ENCODE measurements around the gene C3orf70. TPM values are rescaled to one million over a fixed set of nuclear protein-coding genes. Genes with fewer than 3 reads are reported as not detected.

Gene C3orf70
- total and polyA plus RNA-seq, 10 donors = 0.41 to 9.9 (median 5.7) TPM

DNA sequence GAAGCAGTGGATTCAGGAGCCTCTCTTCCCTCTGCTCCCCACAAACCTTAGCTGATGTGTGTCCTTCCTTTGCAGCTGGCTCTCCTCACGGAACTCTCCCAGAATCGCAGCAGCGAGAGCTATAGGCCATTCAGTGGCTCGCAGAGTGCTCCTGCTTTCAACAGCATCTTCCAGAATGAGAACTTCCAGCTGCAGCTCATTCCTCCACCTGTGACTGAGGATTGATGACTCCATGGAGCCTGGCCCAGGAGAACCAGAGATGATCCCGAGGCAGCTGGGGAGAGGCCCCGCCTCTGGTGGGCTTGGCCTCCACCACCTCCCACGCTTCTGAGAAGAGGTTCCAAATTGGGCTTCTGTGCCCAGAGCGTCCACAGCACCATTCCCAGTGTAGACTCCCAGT lies 101.1 kb downstream of the C3orf70 start:
- Histone ChIP-seq H3K4me3 (no peak overlapping the region), H3K9me3 (peaks cover 0 to 38% (median 18%) of the 10 kb centered on the region in 8 donors), H3K27me3 (replicated peaks in 1 of 7) (no peaks in the 10 kb centered on the region), H3K36me3 (peaks cover 15 to 97% (median 63%) of the 10 kb centered on the region in 6 donors), H3K27ac (no peak overlapping the region), H3K4me1 (peaks cover 0 to 6% (median 2%) of the 10 kb centered on the region in 6 donors)
- TF ChIP-seq, protein P1, sequence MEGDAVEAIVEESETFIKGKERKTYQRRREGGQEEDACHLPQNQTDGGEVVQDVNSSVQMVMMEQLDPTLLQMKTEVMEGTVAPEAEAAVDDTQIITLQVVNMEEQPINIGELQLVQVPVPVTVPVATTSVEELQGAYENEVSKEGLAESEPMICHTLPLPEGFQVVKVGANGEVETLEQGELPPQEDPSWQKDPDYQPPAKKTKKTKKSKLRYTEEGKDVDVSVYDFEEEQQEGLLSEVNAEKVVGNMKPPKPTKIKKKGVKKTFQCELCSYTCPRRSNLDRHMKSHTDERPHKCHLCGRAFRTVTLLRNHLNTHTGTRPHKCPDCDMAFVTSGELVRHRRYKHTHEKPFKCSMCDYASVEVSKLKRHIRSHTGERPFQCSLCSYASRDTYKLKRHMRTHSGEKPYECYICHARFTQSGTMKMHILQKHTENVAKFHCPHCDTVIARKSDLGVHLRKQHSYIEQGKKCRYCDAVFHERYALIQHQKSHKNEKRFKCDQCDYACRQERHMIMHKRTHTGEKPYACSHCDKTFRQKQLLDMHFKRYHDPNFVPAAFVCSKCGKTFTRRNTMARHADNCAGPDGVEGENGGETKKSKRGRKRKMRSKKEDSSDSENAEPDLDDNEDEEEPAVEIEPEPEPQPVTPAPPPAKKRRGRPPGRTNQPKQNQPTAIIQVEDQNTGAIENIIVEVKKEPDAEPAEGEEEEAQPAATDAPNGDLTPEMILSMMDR (IDR thresholded peaks at IDR 0.05 in 8 of 11, conservative IDR thresholded peaks at IDR 0.05 in 3 of 11) = no peak
- no peak for TF ChIP-seq POLR2A (IDR thresholded peaks at IDR 0.05)
- TF ChIP-seq POLR2AphosphoS5 (IDR thresholded peaks at IDR 0.05) = no peak
- DNase-seq = no peak
- intact Hi-C loops (cut with DNase I; ENCODE audit: low total_unique reads) = no loop called here
- 86 to 93% (median 92%) methylated on average over 8 of the region's 8 CpGs for WGBS, 5 donors

DNA sequence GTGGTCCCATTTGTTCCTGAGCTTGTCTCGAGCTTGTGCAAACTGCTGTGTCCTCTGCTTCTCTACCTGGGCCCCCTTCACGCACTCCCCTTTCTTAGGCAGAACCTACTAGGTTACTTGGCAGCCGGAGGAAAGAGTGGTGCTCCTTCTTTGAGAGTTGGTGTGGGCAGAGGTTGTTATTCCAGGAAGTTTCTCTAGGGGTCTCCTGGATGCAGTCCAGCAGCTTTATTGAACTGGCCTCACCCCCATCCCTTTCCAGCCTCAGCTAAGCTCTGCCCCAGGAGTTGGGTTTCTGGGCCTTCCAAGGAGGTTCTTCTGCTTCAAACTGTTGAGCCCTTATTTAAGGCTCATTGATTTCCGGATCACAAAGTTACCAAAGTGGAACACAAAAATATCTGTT lies 103.2 kb downstream of the C3orf70 start:
- Histone ChIP-seq H3K4me3 (no peak overlapping the region), H3K36me3 (peaks cover 15 to 88% (median 63%) of the 10 kb centered on the region in 6 donors), H3K27ac (no peak overlapping the region), H3K9me3 (peaks cover 0 to 19% (median 0%) of the 10 kb centered on the region in 8 donors), H3K4me1 (peaks cover 0 to 25% (median 5%) of the 10 kb centered on the region in 6 donors), H3K27me3 (replicated peaks in 1 of 7) (no peaks in the 10 kb centered on the region)
- intact Hi-C loops (cut with DNase I; ENCODE audit: low total_unique reads) = no loop called here
- 94 to 98% (median 96%) methylated on average over 4 of the region's 4 CpGs for WGBS, 5 donors
- no peak for TF ChIP-seq POLR2A (IDR thresholded peaks at IDR 0.05)
- TF ChIP-seq POLR2AphosphoS5 (IDR thresholded peaks at IDR 0.05) = no peak
- TF ChIP-seq, protein P1 (IDR thresholded peaks at IDR 0.05 in 8 of 11, conservative IDR thresholded peaks at IDR 0.05 in 3 of 11) = no peak
- DNase-seq = no peak

DNA sequence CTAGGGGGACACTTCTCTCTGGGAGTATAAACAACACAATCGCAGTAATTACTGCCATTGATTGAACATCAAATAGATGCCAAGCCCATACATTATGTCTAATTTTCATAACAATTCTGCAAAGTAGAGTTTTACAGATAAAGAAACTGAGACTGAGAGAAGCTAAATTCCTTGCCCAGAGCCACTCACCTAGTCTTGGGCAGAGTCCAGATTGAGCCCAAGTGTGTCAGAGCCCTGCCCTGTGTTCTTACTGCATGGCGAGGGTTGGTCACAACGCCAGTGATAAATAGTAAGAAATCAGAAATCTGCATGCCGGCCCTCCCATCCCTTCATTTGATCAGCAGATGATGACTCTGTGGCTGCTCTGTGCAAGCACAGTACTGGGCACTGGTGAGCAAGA lies 106.3 kb downstream of the C3orf70 start:
- Histone ChIP-seq H3K4me1 (peaks cover 0 to 27% (median 5%) of the 10 kb centered on the region in 6 donors), H3K27ac (peak overlapping the region; percentile 44 to 85 (median 68)), H3K27me3 (replicated peaks in 1 of 7) (no peaks in the 10 kb centered on the region), H3K4me3 (no peak overlapping the region), H3K9me3 (no peaks in the 10 kb centered on the region), H3K36me3 (peaks cover 8 to 79% (median 38%) of the 10 kb centered on the region in 6 donors)
- intact Hi-C loops (cut with DNase I; ENCODE audit: low total_unique reads) = no loop called here
- TF ChIP-seq POLR2A (IDR thresholded peaks at IDR 0.05) = no peak
- TF ChIP-seq, protein P1 (IDR thresholded peaks at IDR 0.05 in 8 of 11, conservative IDR thresholded peaks at IDR 0.05 in 3 of 11) = no peak
- no peak for TF ChIP-seq POLR2AphosphoS5 (IDR thresholded peaks at IDR 0.05)
- 57 to 87% (median 75%) methylated on average over 4 of the region's 4 CpGs for WGBS, 5 donors
- DNase-seq = no peak

DNA sequence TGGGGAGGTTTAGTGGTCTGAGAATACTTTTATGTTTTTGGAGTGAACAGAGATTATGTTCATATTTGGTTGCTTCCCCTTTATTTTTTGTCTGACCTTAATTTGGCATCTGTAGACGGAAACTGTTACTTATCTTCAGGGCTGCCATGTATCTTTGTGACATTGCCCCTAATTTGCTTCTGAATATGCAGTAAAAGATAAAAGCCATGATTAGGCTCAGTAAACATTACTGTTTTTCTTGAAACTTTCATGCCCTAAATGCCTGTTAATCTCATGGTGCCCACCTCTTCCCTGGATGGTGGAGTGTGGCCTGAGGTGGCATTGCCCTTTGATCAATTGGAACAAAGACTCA lies 106.7 kb downstream of the C3orf70 start:
- DNase-seq = no peak
- no peak for TF ChIP-seq POLR2AphosphoS5 (IDR thresholded peaks at IDR 0.05)
- TF ChIP-seq, protein P1 (IDR thresholded peaks at IDR 0.05 in 8 of 11, conservative IDR thresholded peaks at IDR 0.05 in 3 of 11) = no peak
- TF ChIP-seq POLR2A (IDR thresholded peaks at IDR 0.05) = no peak
- Histone ChIP-seq H3K9me3 (no peaks in the 10 kb centered on the region), H3K27me3 (replicated peaks in 1 of 7) (no peaks in the 10 kb centered on the region), H3K4me3 (no peak overlapping the region), H3K4me1 (peaks cover 0 to 27% (median 5%) of the 10 kb centered on the region in 6 donors), H3K36me3 (peaks cover 5 to 79% (median 34%) of the 10 kb centered on the region in 6 donors), H3K27ac (peak overlapping the region; percentile 32 to 85 (median 68))
- 37 to 69% (median 68%) methylated on average over 1 of the region's 1 CpG for WGBS, 5 donors
- intact Hi-C loops (cut with DNase I; ENCODE audit: low total_unique reads) = no loop called here

All from spleen (tissue), 11 donors.